Progenitor cell of endocrine pancreas (in vitro differentiated cells): ENCODE measurements around the gene SMIM11. TPM values are rescaled to one million over a fixed set of nuclear protein-coding genes. Genes with fewer than 3 reads are reported as not detected.

Experiments
- DNase-seq: peaks from one replicate; pipeline ENCODE4 v3.0.0; 2021; ENCODE audit warnings: low spot score; ENCODE audit not compliant: unreplicated experiment
- H3K27ac Mint-ChIP-seq: 2 replicates; pipeline ENCODE4 v1.8.0; 2021; ENCODE audit warnings: mild to moderate bottlenecking, moderate library complexity, mixed read lengths
- H3K27me3 Mint-ChIP-seq: 2 replicates; pipeline ENCODE4 v1.8.0; 2021; ENCODE audit warnings: mixed read lengths
- H3K36me3 Mint-ChIP-seq: 2 replicates; pipeline ENCODE4 v1.8.0; 2022; ENCODE audit warnings: mixed read lengths; ENCODE audit not compliant: insufficient read depth
- H3K4me1 Mint-ChIP-seq: 2 replicates; pipeline ENCODE4 v1.8.0; 2021; ENCODE audit warnings: low read depth, mixed read lengths
- H3K4me3 Mint-ChIP-seq: 2 replicates; pipeline ENCODE4 v1.8.0; 2021; ENCODE audit warnings: low read depth, mild to moderate bottlenecking, moderate library complexity, mixed read lengths
- H3K9me3 Mint-ChIP-seq: 2 replicates; pipeline ENCODE4 v1.8.0; 2021; ENCODE audit warnings: low read depth, mixed read lengths
- total RNA-seq: library from RNA; stranded (reverse); gene quantifications from 2 replicates; pipeline ENCODE4 v1.2.1, GENCODE V29; 2021
- TF ChIP-seq, protein P1 (sequence below): fragments of 200-600 bp; sonication (generic); IDR thresholded peaks from one replicate; pipeline ENCODE4 v1.5.0; 2021; ENCODE audit warnings: antibody characterized with exemption, mild to moderate bottlenecking; ENCODE audit not compliant: unreplicated experiment

SMIM11 gene
- total RNA-seq, 1 donor from 2014 or later = 22.7 TPM

DNA sequence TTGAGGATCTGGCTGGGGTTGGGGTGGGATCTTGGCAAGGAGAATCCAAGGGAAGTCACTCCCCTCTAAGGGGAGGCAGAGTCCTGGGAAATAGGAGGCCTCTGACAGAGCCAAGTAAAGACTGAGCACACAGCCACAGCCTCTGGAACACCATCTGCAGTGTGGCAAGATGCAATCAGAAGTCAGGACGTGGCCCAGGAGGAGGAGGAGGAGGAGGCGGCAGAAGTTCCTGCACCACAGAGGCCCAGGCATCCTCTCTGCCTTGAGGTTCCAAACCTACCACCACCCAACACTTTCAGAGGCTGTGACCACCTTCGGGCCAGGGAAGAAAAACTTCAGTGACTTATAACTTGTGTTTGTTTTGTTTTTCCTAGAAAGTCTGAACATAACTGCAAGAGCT, 35.2 kb upstream of the SMIM11 start:
- H3K27me3 Mint-ChIP-seq = peaks cover 2% of the 10 kb centered on the region
- no peak overlapping the region for H3K4me3 Mint-ChIP-seq
- H3K9me3 Mint-ChIP-seq = no peaks in the 10 kb centered on the region
- no peaks in the 10 kb centered on the region for H3K4me1 Mint-ChIP-seq
- TF ChIP-seq, protein P1, sequence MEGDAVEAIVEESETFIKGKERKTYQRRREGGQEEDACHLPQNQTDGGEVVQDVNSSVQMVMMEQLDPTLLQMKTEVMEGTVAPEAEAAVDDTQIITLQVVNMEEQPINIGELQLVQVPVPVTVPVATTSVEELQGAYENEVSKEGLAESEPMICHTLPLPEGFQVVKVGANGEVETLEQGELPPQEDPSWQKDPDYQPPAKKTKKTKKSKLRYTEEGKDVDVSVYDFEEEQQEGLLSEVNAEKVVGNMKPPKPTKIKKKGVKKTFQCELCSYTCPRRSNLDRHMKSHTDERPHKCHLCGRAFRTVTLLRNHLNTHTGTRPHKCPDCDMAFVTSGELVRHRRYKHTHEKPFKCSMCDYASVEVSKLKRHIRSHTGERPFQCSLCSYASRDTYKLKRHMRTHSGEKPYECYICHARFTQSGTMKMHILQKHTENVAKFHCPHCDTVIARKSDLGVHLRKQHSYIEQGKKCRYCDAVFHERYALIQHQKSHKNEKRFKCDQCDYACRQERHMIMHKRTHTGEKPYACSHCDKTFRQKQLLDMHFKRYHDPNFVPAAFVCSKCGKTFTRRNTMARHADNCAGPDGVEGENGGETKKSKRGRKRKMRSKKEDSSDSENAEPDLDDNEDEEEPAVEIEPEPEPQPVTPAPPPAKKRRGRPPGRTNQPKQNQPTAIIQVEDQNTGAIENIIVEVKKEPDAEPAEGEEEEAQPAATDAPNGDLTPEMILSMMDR = no peak
- no peak for DNase-seq
- H3K27ac Mint-ChIP-seq = no peak overlapping the region
- H3K36me3 Mint-ChIP-seq = no peaks in the 10 kb centered on the region

DNA sequence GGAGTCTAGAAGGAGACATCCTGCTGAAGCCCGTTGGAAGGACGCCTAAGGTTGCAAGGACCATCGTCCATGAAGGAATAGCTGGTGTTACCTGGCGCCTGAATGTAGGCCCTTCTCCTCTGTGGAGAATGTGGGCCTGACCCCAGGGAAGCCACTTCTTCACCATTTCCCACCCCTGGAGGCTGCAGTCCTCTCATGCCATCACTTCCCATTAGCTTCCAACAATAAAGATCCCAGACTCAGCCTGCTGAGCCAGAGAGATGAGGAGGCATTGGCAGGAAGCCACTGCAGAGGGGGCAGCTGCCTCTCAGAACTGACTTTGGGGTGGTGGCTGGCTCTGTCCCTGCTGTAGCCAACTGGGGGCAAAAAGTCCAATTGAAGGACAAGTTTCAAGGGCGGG, 32.8 kb upstream of the SMIM11 start:
- DNase-seq = no peak
- Mint-ChIP-seq H3K27ac (no peak overlapping the region), H3K9me3 (no peaks in the 10 kb centered on the region), H3K4me1 (no peaks in the 10 kb centered on the region), H3K27me3 (peaks cover 2% of the 10 kb centered on the region), H3K36me3 (no peaks in the 10 kb centered on the region), H3K4me3 (no peak overlapping the region)
- TF ChIP-seq, protein P1 = no peak

DNA sequence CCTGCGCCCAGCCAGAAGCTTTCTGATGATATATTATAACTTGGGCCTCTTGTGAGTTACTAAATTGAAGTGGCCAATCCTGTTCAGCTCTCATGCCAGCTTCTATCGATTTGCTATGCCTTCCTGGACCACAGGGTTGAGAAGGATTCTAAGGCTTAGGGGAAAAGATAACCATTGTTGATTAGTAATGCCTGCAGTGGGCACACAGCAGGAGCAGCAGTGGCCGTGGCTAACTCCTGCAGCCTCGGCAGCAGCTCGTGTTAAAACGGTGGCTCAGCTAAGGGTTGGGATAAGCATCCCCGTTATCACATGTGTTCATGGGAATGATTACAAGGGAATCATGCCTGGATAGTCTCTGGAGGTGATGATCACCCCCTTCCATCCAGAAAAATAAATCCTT, 32.0 kb upstream of the SMIM11 start:
- no peak for DNase-seq
- no peak overlapping the region for H3K27ac Mint-ChIP-seq
- H3K9me3 Mint-ChIP-seq = no peaks in the 10 kb centered on the region
- no peaks in the 10 kb centered on the region for H3K36me3 Mint-ChIP-seq
- no peaks in the 10 kb centered on the region for H3K4me1 Mint-ChIP-seq
- no peak overlapping the region for H3K4me3 Mint-ChIP-seq
- H3K27me3 Mint-ChIP-seq = no peaks in the 10 kb centered on the region
- TF ChIP-seq, protein P1 = no peak

DNA sequence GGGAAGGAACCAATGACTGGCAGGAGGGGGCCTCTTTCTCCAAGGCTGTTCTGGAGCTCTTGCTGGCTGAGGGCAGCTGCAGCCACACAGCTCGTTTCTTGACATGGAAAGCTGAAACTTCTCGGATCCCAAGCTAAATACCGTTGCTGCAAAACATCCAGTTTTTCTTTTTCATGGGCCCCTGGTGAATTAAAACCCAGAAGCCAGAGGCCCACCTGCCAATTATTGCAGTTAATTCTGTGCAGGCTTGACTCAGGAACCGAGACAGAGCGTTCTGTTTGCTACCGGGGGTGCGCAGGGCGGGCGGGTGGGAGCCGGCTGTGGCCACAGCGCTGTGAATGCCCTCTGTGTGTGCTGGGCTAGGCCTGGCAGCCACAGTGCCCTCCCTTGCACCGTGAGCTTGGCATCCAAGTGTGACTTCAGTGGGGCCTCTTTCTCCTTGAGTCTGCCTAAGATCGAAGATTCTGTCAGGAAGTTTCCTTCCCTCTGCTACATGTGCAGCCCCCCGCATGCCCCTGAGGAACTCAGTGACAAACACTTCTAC, 31.4 kb upstream of the SMIM11 start:
- Mint-ChIP-seq H3K4me1 (no peaks in the 10 kb centered on the region), H3K36me3 (no peaks in the 10 kb centered on the region), H3K27me3 (no peaks in the 10 kb centered on the region), H3K9me3 (no peaks in the 10 kb centered on the region), H3K4me3 (no peak overlapping the region), H3K27ac (no peak overlapping the region)
- DNase-seq = no peak
- TF ChIP-seq, protein P1 = no peak

DNA sequence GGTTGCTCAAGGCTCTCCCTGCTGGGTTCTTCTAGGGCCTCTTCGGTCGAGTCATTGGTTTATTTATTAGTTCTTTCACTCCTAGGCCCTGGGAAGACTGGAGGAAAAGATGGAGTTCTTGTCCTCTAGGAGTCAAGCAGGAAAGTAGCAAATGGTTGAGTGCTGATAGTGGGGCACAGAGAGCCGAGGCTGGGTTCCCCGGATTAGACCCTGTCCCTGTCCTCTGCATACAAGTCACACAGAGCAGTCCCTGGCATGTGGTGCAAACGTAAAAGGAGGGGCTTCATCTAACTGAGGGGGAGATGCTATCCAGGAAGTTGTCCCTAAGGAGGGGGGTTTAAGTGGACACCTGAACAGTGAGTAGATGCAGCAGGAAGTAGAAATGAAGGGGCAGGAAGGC, 30.7 kb upstream of the SMIM11 start:
- H3K27me3 Mint-ChIP-seq = peaks cover 2% of the 10 kb centered on the region
- H3K9me3 Mint-ChIP-seq = no peaks in the 10 kb centered on the region
- no peak overlapping the region for H3K27ac Mint-ChIP-seq
- no peaks in the 10 kb centered on the region for H3K36me3 Mint-ChIP-seq
- no peaks in the 10 kb centered on the region for H3K4me1 Mint-ChIP-seq
- no peak for DNase-seq
- TF ChIP-seq, protein P1 = no peak
- no peak overlapping the region for H3K4me3 Mint-ChIP-seq
